Nephron progenitor cell (in vitro differentiated cells): ENCODE results near the gene CD164L2.

Source experiments
- DNase-seq: peaks from one replicate; pipeline ENCODE4 v3.0.0; 2021
- H3K27ac Mint-ChIP-seq: 2 replicates; pipeline ENCODE4 v1.8.0; 2021; ENCODE audit warnings: mild to moderate bottlenecking, moderate library complexity, mixed read lengths
- H3K27me3 Mint-ChIP-seq: 2 replicates; pipeline ENCODE4 v1.8.0; 2021; ENCODE audit warnings: mild to moderate bottlenecking, low read depth, mixed read lengths; ENCODE audit not compliant: poor library complexity
- H3K36me3 Mint-ChIP-seq: 2 replicates; pipeline ENCODE4 v1.8.0; 2021; ENCODE audit warnings: low read depth, mixed read lengths
- H3K4me1 Mint-ChIP-seq: 2 replicates; pipeline ENCODE4 v1.8.0; 2021; ENCODE audit warnings: mixed read lengths
- H3K4me3 Mint-ChIP-seq: 2 replicates; pipeline ENCODE4 v1.8.0; 2021; ENCODE audit warnings: mild to moderate bottlenecking, moderate library complexity, mixed read lengths
- H3K9me3 Mint-ChIP-seq: 2 replicates; pipeline ENCODE4 v1.8.0; 2021; ENCODE audit warnings: mild to moderate bottlenecking, moderate library complexity, mixed read lengths
- CTCF ChIP-seq: fragments of 200-600 bp; sonication (generic); IDR thresholded peaks from 2 replicates; pipeline ENCODE4 v1.5.0; 2021; ENCODE audit warnings: antibody characterized with exemption

The CD164L2 gene

GRCh38 chr1:27416387-27417111 lies 33.4 kb upstream of the CD164L2 start:
- H3K4me1 Mint-ChIP-seq: peaks cover 65% of the 10 kb centered on the region
- H3K4me3 Mint-ChIP-seq: no peak overlapping the region
- peak overlapping the region; percentile 27 for H3K27ac Mint-ChIP-seq
- no peak for DNase-seq
- no peaks in the 10 kb centered on the region for H3K9me3 Mint-ChIP-seq
- H3K27me3 Mint-ChIP-seq: no peaks in the 10 kb centered on the region
- H3K36me3 Mint-ChIP-seq: peaks cover 52% of the 10 kb centered on the region
- peak; percentile 43 for TF ChIP-seq CTCF

GRCh38 chr1:27414091-27414490 lies 31.0 kb upstream of the CD164L2 start:
- no peak for TF ChIP-seq CTCF
- Mint-ChIP-seq H3K27ac (no peak overlapping the region), H3K9me3 (no peaks in the 10 kb centered on the region), H3K4me3 (no peak overlapping the region), H3K4me1 (peaks cover 68% of the 10 kb centered on the region), H3K27me3 (no peaks in the 10 kb centered on the region), H3K36me3 (peaks cover 61% of the 10 kb centered on the region)
- no peak for DNase-seq

GRCh38 chr1:27413004-27413403 lies 29.9 kb upstream of the CD164L2 start:
- H3K4me3 Mint-ChIP-seq: no peak overlapping the region
- no peak overlapping the region for H3K27ac Mint-ChIP-seq
- H3K27me3 Mint-ChIP-seq: no peaks in the 10 kb centered on the region
- no peaks in the 10 kb centered on the region for H3K9me3 Mint-ChIP-seq
- H3K4me1 Mint-ChIP-seq: peaks cover 63% of the 10 kb centered on the region
- no peak for TF ChIP-seq CTCF
- DNase-seq: no peak
- H3K36me3 Mint-ChIP-seq: peaks cover 67% of the 10 kb centered on the region

- H3K27ac Mint-ChIP-seq: no peak overlapping the region
- H3K9me3 Mint-ChIP-seq: no peaks in the 10 kb centered on the region
- no peaks in the 10 kb centered on the region for H3K27me3 Mint-ChIP-seq
- peaks cover 59% of the 10 kb centered on the region for H3K4me1 Mint-ChIP-seq
- no peak for TF ChIP-seq CTCF
- peaks cover 72% of the 10 kb centered on the region for H3K36me3 Mint-ChIP-seq
- DNase-seq: no peak
- H3K4me3 Mint-ChIP-seq: no peak overlapping the region
Observed at GRCh38 chr1:27412502-27412901, 29.4 kb upstream of the CD164L2 start.

GRCh38 chr1:27410709-27411108 lies 27.6 kb upstream of the CD164L2 start:
- peaks cover 59% of the 10 kb centered on the region for H3K4me1 Mint-ChIP-seq
- H3K9me3 Mint-ChIP-seq: no peaks in the 10 kb centered on the region
- no peak for DNase-seq
- no peak for TF ChIP-seq CTCF
- no peaks in the 10 kb centered on the region for H3K27me3 Mint-ChIP-seq
- H3K4me3 Mint-ChIP-seq: no peak overlapping the region
- H3K36me3 Mint-ChIP-seq: peaks cover 60% of the 10 kb centered on the region
- H3K27ac Mint-ChIP-seq: no peak overlapping the region

GRCh38 chr1:27409669-27410068 lies 26.5 kb upstream of the CD164L2 start:
- TF ChIP-seq CTCF: no peak
- DNase-seq: no peak
- H3K9me3 Mint-ChIP-seq: no peaks in the 10 kb centered on the region
- no peak overlapping the region for H3K4me3 Mint-ChIP-seq
- H3K27ac Mint-ChIP-seq: no peak overlapping the region
- peaks cover 50% of the 10 kb centered on the region for H3K36me3 Mint-ChIP-seq
- peaks cover 61% of the 10 kb centered on the region for H3K4me1 Mint-ChIP-seq
- no peaks in the 10 kb centered on the region for H3K27me3 Mint-ChIP-seq
